HG03378 (cell line): ENCODE measurements around the gene ZSWIM3.

Source experiments
- ATAC-seq: cut with Tn5 transposase; IDR thresholded peaks from one replicate; pipeline ENCODE4 v1.9.1; 2021; ENCODE audit warnings: mild to moderate bottlenecking, moderate library complexity; ENCODE audit not compliant: unreplicated experiment

The ZSWIM3 gene

GRCh38 chr20:45927071-45927878 is 69.9 kb downstream of the ZSWIM3 start:
- ATAC-seq = no peak
